HG03520 (cell line): ENCODE data around the gene OSBP.
A peak's percentile ranks its signal among the peaks of the same experiment; 100 is the strongest.
"Not testable (repeated sequence)": the region's sequence is repeated elsewhere in the genome, so short reads cannot be mapped to it uniquely, and the experiment has no call there.

Experiments
- ATAC-seq: cut with Tn5 transposase; IDR thresholded peaks from one replicate; pipeline ENCODE4 v1.9.1; 2021; ENCODE audit warnings: mild to moderate bottlenecking, moderate library complexity; ENCODE audit not compliant: unreplicated experiment

The OSBP gene

GRCh38 chr11:59556115-59556916 lies 59.3 kb downstream of the OSBP start:
- no peak for ATAC-seq

- no peak for ATAC-seq
Measured at GRCh38 chr11:59555601-59556114, 59.9 kb downstream of the OSBP start.

GRCh38 chr11:59553323-59553722 lies 62.3 kb downstream of the OSBP start:
- no peak for ATAC-seq

- ATAC-seq: no peak
Measured at GRCh38 chr11:59552844-59553243, 62.7 kb downstream of the OSBP start.

GRCh38 chr11:59551659-59552521 lies 63.7 kb downstream of the OSBP start:
- ATAC-seq: no peak

DNA sequence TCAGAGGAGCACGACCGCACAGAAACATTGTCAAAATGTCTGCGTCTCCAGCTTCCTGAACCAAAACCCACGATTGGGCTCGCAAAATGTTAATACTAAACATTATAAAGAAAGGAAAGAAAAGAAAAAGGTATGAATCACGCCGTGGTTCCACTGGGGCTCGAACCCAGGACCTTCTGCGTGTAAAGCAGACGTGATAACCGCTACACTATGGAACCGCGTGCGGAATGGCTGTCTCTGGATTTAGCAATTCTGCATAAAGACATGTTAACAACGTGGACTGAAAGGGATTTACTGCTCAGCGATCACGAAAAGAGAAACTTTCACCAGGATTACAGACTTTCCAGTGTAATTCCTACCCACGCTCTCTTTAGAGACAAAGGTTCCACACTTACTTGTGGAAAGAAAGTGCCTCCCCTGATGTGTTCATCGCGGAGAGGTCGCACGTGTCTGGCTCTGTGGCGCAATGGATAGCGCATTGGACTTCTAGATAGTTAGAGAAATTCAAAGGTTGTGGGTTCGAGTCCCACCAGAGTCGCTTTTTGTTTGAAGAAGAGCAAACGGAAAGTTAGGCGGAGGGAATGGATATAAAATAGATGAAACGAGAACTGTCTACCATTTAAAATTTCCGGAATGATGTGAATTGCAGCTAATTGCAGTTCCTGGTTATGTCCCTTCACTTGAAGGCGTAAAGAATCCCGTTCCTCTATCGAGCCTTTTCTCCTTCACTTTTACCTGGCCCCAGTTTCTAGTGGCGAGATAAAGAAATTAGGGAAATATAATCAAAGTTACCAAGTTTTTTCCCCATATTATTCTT lies 64.5 kb downstream of the OSBP start:
- peak; percentile 29 for ATAC-seq

GRCh38 chr11:59550368-59550841 lies 65.2 kb downstream of the OSBP start:
- peak; percentile 83 for ATAC-seq

- ATAC-seq: no peak
Measured at GRCh38 chr11:59548309-59548656, 67.3 kb downstream of the OSBP start.

- ATAC-seq: not testable (repeated sequence)
Measured at GRCh38 chr11:59547605-59548308, 67.8 kb downstream of the OSBP start.

GRCh38 chr11:59545179-59546020 lies 70.2 kb downstream of the OSBP start:
- ATAC-seq: no peak

GRCh38 chr11:59544869-59545178 lies 70.8 kb downstream of the OSBP start:
- ATAC-seq: no peak

- not testable (repeated sequence) for ATAC-seq
Measured at GRCh38 chr11:59543713-59544112, 71.9 kb downstream of the OSBP start.

DNA sequence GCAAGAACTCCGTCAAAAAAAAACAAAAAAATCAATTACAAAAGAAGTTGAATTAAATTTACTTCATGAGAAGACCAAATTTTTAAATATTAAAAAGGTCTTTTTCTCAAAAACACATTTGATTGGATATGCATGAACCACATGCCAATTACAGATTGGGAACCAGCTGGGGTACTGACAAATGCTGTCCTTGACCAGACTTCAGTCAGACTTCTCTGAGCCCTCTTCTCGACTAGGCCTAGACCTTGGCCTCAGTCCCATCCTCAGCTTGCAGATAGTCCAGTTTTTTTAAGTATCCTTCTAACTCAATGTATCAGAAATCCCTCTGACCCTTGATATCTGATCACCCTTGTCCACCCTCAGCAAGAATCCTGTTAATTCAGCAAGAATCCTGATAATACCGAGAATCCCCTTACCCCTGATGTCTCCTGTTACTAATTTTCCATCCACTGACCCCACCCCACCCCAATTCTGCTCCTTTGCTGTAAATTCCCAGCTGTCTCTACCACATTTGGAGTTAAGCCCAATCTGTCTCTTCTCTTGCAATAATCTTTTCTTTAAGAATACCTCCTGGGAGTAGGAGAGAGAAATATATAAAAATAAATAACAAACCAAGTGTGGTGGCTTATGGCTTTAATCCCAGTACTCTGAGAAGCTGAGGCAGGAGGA lies 73.3 kb downstream of the OSBP start:
- ATAC-seq: no peak

GRCh38 chr11:59534676-59535075 lies 80.9 kb downstream of the OSBP start:
- no peak for ATAC-seq

GRCh38 chr11:59532620-59533019 lies 83.0 kb downstream of the OSBP start:
- ATAC-seq: no peak

GRCh38 chr11:59528711-59529110 lies 86.9 kb downstream of the OSBP start:
- no peak for ATAC-seq
